ENCODE measurements around the gene MBD3L2.

DNA sequence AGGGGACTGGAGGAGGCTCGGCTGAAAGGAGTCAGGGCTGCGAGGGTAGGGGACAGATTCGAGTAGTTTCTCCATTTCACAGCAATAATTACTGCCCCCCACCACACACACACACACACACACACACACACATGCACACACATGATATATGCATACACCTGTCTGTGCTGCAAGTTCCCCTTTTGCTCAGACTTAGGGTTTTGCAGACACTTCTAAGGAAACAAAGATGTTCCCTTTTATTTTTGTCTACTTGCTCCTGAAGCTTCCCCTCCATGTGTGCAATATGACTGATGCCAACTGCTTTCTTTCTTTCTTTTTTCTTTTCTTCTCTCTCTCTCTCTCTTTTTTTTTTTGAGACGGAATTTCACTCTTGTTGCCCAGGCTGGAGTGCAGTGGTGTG is 41.3 kb upstream of the MBD3L2 start:
- TF ChIP-seq POLR2AphosphoS5 (IDR thresholded peaks at IDR 0.05): no peak
- TF ChIP-seq, protein P1, sequence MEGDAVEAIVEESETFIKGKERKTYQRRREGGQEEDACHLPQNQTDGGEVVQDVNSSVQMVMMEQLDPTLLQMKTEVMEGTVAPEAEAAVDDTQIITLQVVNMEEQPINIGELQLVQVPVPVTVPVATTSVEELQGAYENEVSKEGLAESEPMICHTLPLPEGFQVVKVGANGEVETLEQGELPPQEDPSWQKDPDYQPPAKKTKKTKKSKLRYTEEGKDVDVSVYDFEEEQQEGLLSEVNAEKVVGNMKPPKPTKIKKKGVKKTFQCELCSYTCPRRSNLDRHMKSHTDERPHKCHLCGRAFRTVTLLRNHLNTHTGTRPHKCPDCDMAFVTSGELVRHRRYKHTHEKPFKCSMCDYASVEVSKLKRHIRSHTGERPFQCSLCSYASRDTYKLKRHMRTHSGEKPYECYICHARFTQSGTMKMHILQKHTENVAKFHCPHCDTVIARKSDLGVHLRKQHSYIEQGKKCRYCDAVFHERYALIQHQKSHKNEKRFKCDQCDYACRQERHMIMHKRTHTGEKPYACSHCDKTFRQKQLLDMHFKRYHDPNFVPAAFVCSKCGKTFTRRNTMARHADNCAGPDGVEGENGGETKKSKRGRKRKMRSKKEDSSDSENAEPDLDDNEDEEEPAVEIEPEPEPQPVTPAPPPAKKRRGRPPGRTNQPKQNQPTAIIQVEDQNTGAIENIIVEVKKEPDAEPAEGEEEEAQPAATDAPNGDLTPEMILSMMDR (IDR thresholded peaks at IDR 0.05): no peak
- no peak for TF ChIP-seq POLR2A (IDR thresholded peaks at IDR 0.05)
